HG03342 (cell line): Measurements from ENCODE around the gene RBM18.

Experiments used
- ATAC-seq: cut with Tn5 transposase; IDR thresholded peaks from one replicate; pipeline ENCODE4 v1.9.1; 2021; ENCODE audit warnings: mild to moderate bottlenecking, moderate library complexity; ENCODE audit not compliant: unreplicated experiment

Gene RBM18

GRCh38 chr9:122206118-122207046 is 58.3 kb downstream of the RBM18 start:
- ATAC-seq = no peak

GRCh38 chr9:122205176-122205575 is 59.5 kb downstream of the RBM18 start:
- ATAC-seq = no peak

GRCh38 chr9:122204491-122204890 is 60.1 kb downstream of the RBM18 start:
- ATAC-seq = no peak

GRCh38 chr9:122204055-122204454 is 60.6 kb downstream of the RBM18 start:
- no peak for ATAC-seq

- ATAC-seq = no peak
Observed at GRCh38 chr9:122202111-122202510, 62.5 kb downstream of the RBM18 start.

GRCh38 chr9:122201641-122202040 is 63.0 kb downstream of the RBM18 start:
- ATAC-seq = no peak

GRCh38 chr9:122200960-122201595 is 63.6 kb downstream of the RBM18 start:
- no peak for ATAC-seq

GRCh38 chr9:122197882-122198281 is 66.8 kb downstream of the RBM18 start:
- no peak for ATAC-seq

GRCh38 chr9:122197426-122197825 is 67.2 kb downstream of the RBM18 start:
- ATAC-seq = no peak

GRCh38 chr9:122195875-122196274 is 68.8 kb downstream of the RBM18 start:
- ATAC-seq = no peak

- ATAC-seq = no peak
Observed at GRCh38 chr9:122193651-122194050, 71.0 kb downstream of the RBM18 start.

GRCh38 chr9:122192914-122193525 is 71.6 kb downstream of the RBM18 start:
- ATAC-seq = no peak

GRCh38 chr9:122192261-122192875 is 72.3 kb downstream of the RBM18 start:
- ATAC-seq = no peak

GRCh38 chr9:122191584-122191983 is 73.1 kb downstream of the RBM18 start:
- no peak for ATAC-seq

GRCh38 chr9:122190597-122191381 is 73.9 kb downstream of the RBM18 start:
- ATAC-seq = no peak

GRCh38 chr9:122188369-122188768 is 76.3 kb downstream of the RBM18 start:
- ATAC-seq = no peak
